ENCODE results near the gene SLC26A11.
"Not testable (repeated sequence)": the region's sequence is repeated elsewhere in the genome, so short reads cannot be mapped to it uniquely, and the experiment has no call there.

SLC26A11 gene

GRCh38 chr17:80196652-80197051 is 23.6 kb upstream of the SLC26A11 start:
- DNase-seq (ENCODE audit: low spot score) = no peak

GRCh38 chr17:80198144-80198661 is 22.0 kb upstream of the SLC26A11 start:
- no peak for DNase-seq (ENCODE audit: low spot score)

GRCh38 chr17:80199295-80199694 is 20.9 kb upstream of the SLC26A11 start:
- not testable (repeated sequence) for DNase-seq (ENCODE audit: low spot score)

GRCh38 chr17:80201446-80201845 is 18.8 kb upstream of the SLC26A11 start:
- DNase-seq (ENCODE audit: low spot score) = no peak

GRCh38 chr17:80202197-80202596 is 18.0 kb upstream of the SLC26A11 start:
- no peak for DNase-seq (ENCODE audit: low spot score)

- DNase-seq (ENCODE audit: low spot score) = no peak
Observed at GRCh38 chr17:80203471-80203963, 16.7 kb upstream of the SLC26A11 start.

- DNase-seq (ENCODE audit: low spot score) = no peak
Observed at GRCh38 chr17:80204626-80205468, 15.4 kb upstream of the SLC26A11 start.

- no peak for DNase-seq (ENCODE audit: low spot score)
Observed at GRCh38 chr17:80205811-80206210, 14.4 kb upstream of the SLC26A11 start.

- no peak for DNase-seq (ENCODE audit: low spot score)
Observed at GRCh38 chr17:80208050-80208449, 12.2 kb upstream of the SLC26A11 start.

- DNase-seq (ENCODE audit: low spot score) = no peak
Observed at GRCh38 chr17:80209765-80210164, 10.5 kb upstream of the SLC26A11 start.

- no peak for DNase-seq (ENCODE audit: low spot score)
Observed at GRCh38 chr17:80210348-80211108, 9.7 kb upstream of the SLC26A11 start.

GRCh38 chr17:80212109-80212508 is 8.1 kb upstream of the SLC26A11 start:
- DNase-seq (ENCODE audit: low spot score) = no peak

GRCh38 chr17:80212511-80212910 is 7.7 kb upstream of the SLC26A11 start:
- DNase-seq (ENCODE audit: low spot score) = no peak

- DNase-seq (ENCODE audit: low spot score) = no peak
Observed at GRCh38 chr17:80212962-80213642, 7.1 kb upstream of the SLC26A11 start.

- DNase-seq (ENCODE audit: low spot score) = no peak
Observed at GRCh38 chr17:80213643-80213975, 6.6 kb upstream of the SLC26A11 start.

- no peak for DNase-seq (ENCODE audit: low spot score)
Observed at GRCh38 chr17:80214012-80214877, 6.0 kb upstream of the SLC26A11 start.

- no peak for DNase-seq (ENCODE audit: low spot score)
Observed at GRCh38 chr17:80214878-80215210, 5.4 kb upstream of the SLC26A11 start.

GRCh38 chr17:80216473-80217456 is 3.5 kb upstream of the SLC26A11 start:
- DNase-seq (ENCODE audit: low spot score) = no peak

GRCh38 chr17:80217703-80218362 is 2.4 kb upstream of the SLC26A11 start:
- DNase-seq (ENCODE audit: low spot score) = no peak

GRCh38 chr17:80218391-80218790 is 1.8 kb upstream of the SLC26A11 start:
- no peak for DNase-seq (ENCODE audit: low spot score)
